CD4-positive, alpha-beta T cell (primary cell): ENCODE data around the gene DSCAML1. TPM values are rescaled to one million over a fixed set of nuclear protein-coding genes. Genes with fewer than 3 reads are reported as not detected.

Experiments used
- ATAC-seq: fragments of 200-7000 bp; cut with Tn5 transposase; one replicate; pipeline ENCODE4 v1.10.0; 2022; ENCODE audit warnings: mild to moderate bottlenecking; ENCODE audit not compliant: poor library complexity
- CTCF ChIA-PET: fragments of 350-600 bp; sonication (Branson Sonifier 250); formaldehyde crosslinking; loops from one replicate; lab custom pipeline; 2021; ENCODE audit warnings: antibody characterized with exemption, inconsistent platforms; lab: Charles Lee
- POLR2A ChIA-PET: fragments of 350-600 bp; sonication (Branson Sonifier 250); formaldehyde crosslinking; loops from one replicate; lab custom pipeline; 2021; ENCODE audit warnings: antibody characterized with exemption, inconsistent platforms; lab: Charles Lee
- DNase-seq, 14 experiments: peaks; one replicate each; pipeline ENCODE4 v3.0.0-alpha.2; 2013 to 2020; ENCODE audit warnings: mixed read lengths in 2 of 14
- H3K27ac ChIP-seq, 2 donors: one replicate each; pipeline versions ENCODE4 v1.5.1 to v1.7.0; 2013; ENCODE audit warnings: low read length in 2 of 2, low read depth in 1 of 2, mild to moderate bottlenecking in 1 of 2
- H3K27me3 ChIP-seq, 2 experiments: 1 replicate in 1 of 2; 2 replicates in 1 of 2; pipeline versions ENCODE4 v1.6.1 to v1.7.0; 2013; ENCODE audit warnings: low read length in 2 of 2, control low read depth in 1 of 2, mild to moderate bottlenecking in 1 of 2, moderate library complexity in 1 of 2; ENCODE audit not compliant: insufficient read depth in 2 of 2, control insufficient read depth in 1 of 2
- H3K36me3 ChIP-seq: one replicate; pipeline ENCODE4 v1.6.1; 2013; ENCODE audit warnings: low read length, control low read depth; ENCODE audit not compliant: insufficient read depth
- H3K4me1 ChIP-seq: one replicate; pipeline ENCODE4 v1.6.1; 2013; ENCODE audit warnings: low read length, control low read depth; ENCODE audit not compliant: insufficient read depth
- H3K4me3 ChIP-seq: one replicate; pipeline ENCODE4 v1.5.1; 2013; ENCODE audit warnings: mild to moderate bottlenecking, low read length, moderate library complexity
- H3K9me3 ChIP-seq, 2 experiments: 1 replicate in 1 of 2; 2 replicates in 1 of 2; pipeline versions ENCODE4 v1.6.1 to v1.7.0; 2013; ENCODE audit warnings: low read length in 2 of 2, mild to moderate bottlenecking in 2 of 2, control low read depth in 1 of 2, moderate library complexity in 1 of 2; ENCODE audit not compliant: control insufficient read depth in 1 of 2, insufficient read depth in 1 of 2
- H3K27ac Mint-ChIP-seq: one replicate; pipeline ENCODE4 v1.8.0; 2020; ENCODE audit warnings: mixed read lengths
- H3K27me3 Mint-ChIP-seq: one replicate; pipeline ENCODE4 v1.8.0; 2021; ENCODE audit warnings: mixed read lengths
- H3K36me3 Mint-ChIP-seq: one replicate; pipeline ENCODE4 v1.8.0; 2021; ENCODE audit warnings: low read depth, mixed read lengths
- H3K4me1 Mint-ChIP-seq: one replicate; pipeline ENCODE4 v1.8.0; 2021; ENCODE audit warnings: low read depth, mixed read lengths
- H3K4me3 Mint-ChIP-seq: one replicate; pipeline ENCODE4 v1.8.0; 2020; ENCODE audit warnings: mild to moderate bottlenecking, mixed read lengths
- H3K9me3 Mint-ChIP-seq: one replicate; pipeline ENCODE4 v1.8.0; 2020; ENCODE audit warnings: mixed read lengths
- CTCF ChIP-seq: fragments of 200-600 bp; IDR thresholded peaks from one replicate; pipeline ENCODE4 v1.8.0; 2022; ENCODE audit warnings: antibody characterized with exemption, mild to moderate bottlenecking
- intact Hi-C, 2 experiments: fragments of 100-400 bp; cut with DNase I in 1 of 2; cut with micrococcal nuclease in 1 of 2; formaldehyde crosslinking; loops; one replicate each; pipeline versions ENCODE4 v1.15.1 to v1.9.0; 2023 to 2025; cut with DNase I, micrococcal nuclease
- total RNA-seq, 174 experiments: library from RNA in 2 of 174; stranded (reverse) in 2 of 174; gene quantifications; one replicate each; pipeline ENCODE4 v1.2.3 and lab custom pipeline; 2021 to 2026

Gene DSCAML1
- total RNA-seq, 2 experiments from 2014 or later = 0.22 to 0.61 TPM

GRCh38 chr11:117619661-117620060 is 177.4 kb downstream of the DSCAML1 start:
- intact Hi-C loops = no loop called here

GRCh38 chr11:117618982-117619355 is 178.0 kb downstream of the DSCAML1 start:
- ATAC-seq (no peak), DNase-seq (no peak)
- intact Hi-C loops = no loop called here
- TF ChIP-seq CTCF = no peak
- Histone ChIP-seq H3K27me3 (peaks cover 0 to 5% of the 10 kb centered on the region in 2 experiments), H3K9me3 (peaks cover 0 to 4% of the 10 kb centered on the region in 2 experiments), H3K4me1 (no peaks in the 10 kb centered on the region), H3K36me3 (no peaks in the 10 kb centered on the region), H3K27ac (no peak overlapping the region), H3K4me3 (no peak overlapping the region)
- H3K4me3 Mint-ChIP-seq = no peak overlapping the region
- CTCF ChIA-PET = no interaction called here
- POLR2A ChIA-PET = no interaction called here
- peaks cover 17% of the 10 kb centered on the region for H3K27me3 Mint-ChIP-seq
- no peaks in the 10 kb centered on the region for H3K36me3 Mint-ChIP-seq
- H3K9me3 Mint-ChIP-seq = peaks cover 4% of the 10 kb centered on the region
- no peak overlapping the region for H3K27ac Mint-ChIP-seq
- no peaks in the 10 kb centered on the region for H3K4me1 Mint-ChIP-seq

More at GRCh38 chr11:117619661-117620060, 177.4 kb downstream of the DSCAML1 start:
- Mint-ChIP-seq H3K36me3 (no peaks in the 10 kb centered on the region), H3K4me1 (no peaks in the 10 kb centered on the region), H3K4me3 (no peak overlapping the region), H3K27me3 (peaks cover 16% of the 10 kb centered on the region), H3K27ac (no peak overlapping the region), H3K9me3 (peaks cover 4% of the 10 kb centered on the region)
- ATAC-seq (no peak), DNase-seq (no peak)
- Histone ChIP-seq H3K36me3 (no peaks in the 10 kb centered on the region), H3K27me3 (peaks cover 0 to 5% of the 10 kb centered on the region in 2 experiments), H3K27ac (no peak overlapping the region), H3K4me1 (no peaks in the 10 kb centered on the region), H3K4me3 (no peak overlapping the region), H3K9me3 (peaks cover 0 to 2% of the 10 kb centered on the region in 2 experiments)
- CTCF ChIA-PET = no interaction called here
- no peak for TF ChIP-seq CTCF
- POLR2A ChIA-PET = no interaction called here

DNA sequence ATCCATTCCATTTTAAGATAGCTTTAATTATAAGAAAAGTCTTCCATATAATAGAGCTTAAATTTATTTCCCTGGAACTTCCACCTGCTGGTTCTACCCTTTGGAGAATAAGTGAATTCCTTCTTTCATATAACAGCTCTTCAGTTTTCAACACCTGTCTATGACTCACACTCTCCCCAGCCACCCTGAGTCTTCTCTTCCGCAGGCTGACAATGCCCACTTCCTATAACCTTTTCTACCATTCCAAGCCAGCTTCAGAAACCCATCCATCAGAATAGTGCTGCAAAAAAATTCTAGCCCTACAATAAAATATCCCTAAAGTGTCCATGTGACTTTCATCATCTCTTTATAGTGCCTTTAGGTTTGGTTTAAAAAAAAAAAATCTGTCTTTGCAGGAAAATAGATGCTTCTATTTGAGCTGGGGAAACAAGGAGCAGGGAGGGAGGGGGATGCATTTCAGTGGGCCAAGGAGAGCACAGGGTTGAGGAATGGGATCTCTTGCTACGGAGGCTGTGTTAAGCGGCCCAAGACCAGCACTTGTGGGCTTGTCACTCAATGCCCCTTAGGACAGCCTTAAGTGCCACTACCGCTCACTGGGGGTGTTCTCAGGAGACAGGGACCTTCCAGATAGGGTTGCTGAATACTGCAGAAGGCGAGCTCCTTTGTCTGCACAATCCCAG is 178.6 kb downstream of the DSCAML1 start:
- Histone ChIP-seq H3K4me3 (no peak overlapping the region), H3K36me3 (no peaks in the 10 kb centered on the region), H3K9me3 (peaks cover 0 to 7% of the 10 kb centered on the region in 2 experiments), H3K27ac (no peak overlapping the region), H3K27me3 (peaks cover 2 to 5% of the 10 kb centered on the region in 2 experiments), H3K4me1 (no peaks in the 10 kb centered on the region)
- Mint-ChIP-seq H3K27me3 (peaks cover 14% of the 10 kb centered on the region), H3K4me1 (no peaks in the 10 kb centered on the region), H3K36me3 (no peaks in the 10 kb centered on the region), H3K9me3 (peaks cover 4% of the 10 kb centered on the region), H3K4me3 (no peak overlapping the region), H3K27ac (no peak overlapping the region)
- intact Hi-C loops = no loop called here
- ChIA-PET POLR2A (no interaction called here), CTCF (no interaction called here)
- DNase-seq = no peak
- ATAC-seq = no peak
- TF ChIP-seq CTCF = no peak
